Ovary (tissue), 3 donors: ENCODE results near the gene CSF2.

Source experiments
- EP300 ChIP-seq: sonication (generic); formaldehyde crosslinking; IDR thresholded peaks from one replicate; pipeline ENCODE4 v1.6.1; 2017; ENCODE audit warnings: antibody characterized with exemption
- POLR2A ChIP-seq: fragments of 450-650 bp; IDR thresholded peaks from one replicate; pipeline ENCODE4 v1.6.1; 2017; ENCODE audit warnings: antibody characterized with exemption, mild to moderate bottlenecking, moderate library complexity
- TF ChIP-seq, protein P1 (sequence below), 3 donors: fragments of 450-650 bp in 2 of 3; fragments of 200-600 bp in 1 of 3; IDR thresholded peaks; one replicate each; pipeline versions ENCODE4 v1.5.1 to v1.8.0; 2016 to 2022; ENCODE audit warnings: antibody characterized with exemption in 3 of 3, mild to moderate bottlenecking in 1 of 3
- donor health status: DM: no; HTN: no; CAD: no.

- TF ChIP-seq, protein P1, sequence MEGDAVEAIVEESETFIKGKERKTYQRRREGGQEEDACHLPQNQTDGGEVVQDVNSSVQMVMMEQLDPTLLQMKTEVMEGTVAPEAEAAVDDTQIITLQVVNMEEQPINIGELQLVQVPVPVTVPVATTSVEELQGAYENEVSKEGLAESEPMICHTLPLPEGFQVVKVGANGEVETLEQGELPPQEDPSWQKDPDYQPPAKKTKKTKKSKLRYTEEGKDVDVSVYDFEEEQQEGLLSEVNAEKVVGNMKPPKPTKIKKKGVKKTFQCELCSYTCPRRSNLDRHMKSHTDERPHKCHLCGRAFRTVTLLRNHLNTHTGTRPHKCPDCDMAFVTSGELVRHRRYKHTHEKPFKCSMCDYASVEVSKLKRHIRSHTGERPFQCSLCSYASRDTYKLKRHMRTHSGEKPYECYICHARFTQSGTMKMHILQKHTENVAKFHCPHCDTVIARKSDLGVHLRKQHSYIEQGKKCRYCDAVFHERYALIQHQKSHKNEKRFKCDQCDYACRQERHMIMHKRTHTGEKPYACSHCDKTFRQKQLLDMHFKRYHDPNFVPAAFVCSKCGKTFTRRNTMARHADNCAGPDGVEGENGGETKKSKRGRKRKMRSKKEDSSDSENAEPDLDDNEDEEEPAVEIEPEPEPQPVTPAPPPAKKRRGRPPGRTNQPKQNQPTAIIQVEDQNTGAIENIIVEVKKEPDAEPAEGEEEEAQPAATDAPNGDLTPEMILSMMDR (IDR thresholded peaks at IDR 0.05) = no peak
- TF ChIP-seq POLR2A (no peak), EP300 (no peak)
These were observed 36.6 kb downstream of the CSF2 start for GRCh38 chr5:132110195-132110594.
